GM12873 (cell line): ENCODE measurements around the gene MUS81.

Experiments
- CTCF ChIP-seq: IDR thresholded peaks from 2 replicates; pipeline ENCODE4 v1.5.1; 2012; ENCODE audit warnings: low read depth, mild to moderate bottlenecking, moderate library complexity, low read length, control low read depth; ENCODE audit not compliant: insufficient read depth; ENCODE audit errors: missing control alignments

The MUS81 gene

GRCh38 chr11:65859095-65859811, 980 bp upstream of the MUS81 start:
- TF ChIP-seq CTCF: no peak

DNA sequence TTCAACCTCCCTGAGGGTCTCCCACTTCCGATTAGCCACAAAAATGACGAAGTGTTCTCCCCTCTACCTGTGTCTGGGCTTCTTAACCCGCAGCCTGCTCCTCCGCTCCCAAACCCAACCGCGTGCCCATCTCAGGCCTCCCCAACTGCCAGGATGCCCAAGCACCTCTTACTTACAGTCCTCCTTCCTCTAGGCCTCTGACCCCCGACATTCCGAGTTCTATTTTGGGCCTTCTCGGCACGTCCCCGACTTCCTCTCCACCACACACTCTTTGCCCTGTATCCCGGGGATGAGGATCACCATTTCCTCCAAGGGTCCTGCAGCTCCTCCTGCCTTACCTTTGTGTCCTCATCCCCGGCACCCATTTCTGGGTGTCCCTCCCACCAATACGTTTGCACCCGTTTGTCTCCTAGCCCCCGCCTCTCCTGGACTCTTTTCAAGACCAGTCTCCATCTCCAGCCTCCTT, 388 bp upstream of the MUS81 start:
- TF ChIP-seq CTCF: no peak

GRCh38 chr11:65861165-65861505, 902 bp downstream of the MUS81 start:
- no peak for TF ChIP-seq CTCF

DNA sequence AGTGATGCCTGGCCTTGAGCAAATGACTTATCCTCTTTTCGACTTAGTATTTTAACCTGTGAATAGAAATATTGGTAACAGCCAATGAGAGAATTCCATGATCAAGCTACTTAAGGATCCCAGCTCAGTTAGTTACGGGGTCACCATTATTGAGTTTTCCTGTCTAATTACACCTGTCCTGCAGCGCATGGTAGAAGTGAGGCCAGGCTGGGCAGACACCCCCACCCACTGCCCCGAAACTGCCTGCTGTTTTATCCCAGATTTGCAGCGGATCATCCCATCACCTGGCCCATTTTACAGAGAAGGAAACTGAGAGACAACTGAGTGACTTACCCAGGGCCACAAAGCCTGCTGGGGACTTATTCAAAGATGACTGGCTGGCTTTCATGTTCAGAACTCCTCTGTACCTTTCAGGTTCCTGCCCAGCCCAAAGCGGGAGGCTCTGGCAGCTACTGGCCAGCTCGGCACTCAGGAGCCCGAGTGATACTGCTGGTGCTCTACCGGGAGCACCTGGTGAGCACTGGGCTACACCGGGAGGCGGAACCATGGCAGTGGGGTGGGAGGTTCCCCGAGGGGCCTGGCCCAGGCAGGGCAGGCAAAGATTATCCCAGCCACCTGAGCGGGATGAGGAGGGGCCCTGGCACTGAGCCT, 1.4 kb downstream of the MUS81 start:
- TF ChIP-seq CTCF: no peak

DNA sequence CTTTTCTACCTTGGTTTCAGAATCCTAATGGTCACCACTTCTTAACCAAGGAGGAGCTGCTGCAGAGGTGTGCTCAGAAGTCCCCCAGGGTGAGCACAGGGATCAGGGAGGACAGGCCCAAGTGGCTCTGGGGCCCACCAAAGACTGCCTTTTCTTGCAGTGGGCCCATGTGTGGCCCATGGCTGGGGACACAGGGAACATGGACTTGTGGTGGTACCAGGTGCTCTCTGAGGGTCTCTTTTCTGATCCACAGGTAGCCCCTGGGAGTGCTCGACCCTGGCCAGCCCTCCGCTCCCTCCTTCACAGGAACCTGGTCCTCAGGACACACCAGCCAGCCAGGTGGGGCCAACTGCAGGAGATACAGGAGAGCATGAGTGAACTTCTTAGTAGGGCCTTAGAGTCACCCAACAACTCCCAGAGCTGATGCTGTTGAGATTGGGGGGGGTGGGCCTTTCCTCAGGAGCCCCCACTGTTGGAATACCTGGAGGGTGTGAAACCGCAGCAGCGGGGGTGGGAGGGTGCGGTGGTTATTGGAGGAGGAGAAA, 2.0 kb downstream of the MUS81 start:
- TF ChIP-seq CTCF: no peak

GRCh38 chr11:65862941-65863888, 3.0 kb downstream of the MUS81 start:
- no peak for TF ChIP-seq CTCF
